K562 (cell line): ENCODE results near the gene KCNJ10.

Experiments
- HDAC1 ChIP-seq, 2 experiments: fragments of 450-650 bp; IDR thresholded peaks; 2 replicates each; pipeline ENCODE4 v1.6.1; 2016 to 2017; ENCODE audit warnings: inconsistent platforms in 1 of 2, mild to moderate bottlenecking in 1 of 2, moderate library complexity in 1 of 2
- ZC3H8 ChIP-seq: fragments of 450-650 bp; IDR thresholded peaks from 2 replicates; pipeline ENCODE4 v1.6.1; 2017

- TF ChIP-seq ZC3H8 (no peak), HDAC1 (IDR thresholded peaks at IDR 0.05) (no peak)
These were observed 107.8 kb downstream of the KCNJ10 start for GRCh38 chr1:159962176-159962575.
